SH-SY5Y (cell line): ENCODE results near the gene AP1G1.

ENCODE experiments used
- GATA2 ChIP-seq: IDR thresholded peaks from 2 replicates; pipeline ENCODE4 v1.6.1; 2011; ENCODE audit warnings: mild to moderate bottlenecking, low read depth, low read length
- GATA3 ChIP-seq: IDR thresholded peaks from 2 replicates; pipeline ENCODE4 v1.6.1; 2011; ENCODE audit warnings: low read depth, mild to moderate bottlenecking, low read length, moderate library complexity

AP1G1 gene

GRCh38 chr16:71830359-71830758 is 21.7 kb upstream of the AP1G1 start:
- TF ChIP-seq GATA3 = no peak
- no peak for TF ChIP-seq GATA2

DNA sequence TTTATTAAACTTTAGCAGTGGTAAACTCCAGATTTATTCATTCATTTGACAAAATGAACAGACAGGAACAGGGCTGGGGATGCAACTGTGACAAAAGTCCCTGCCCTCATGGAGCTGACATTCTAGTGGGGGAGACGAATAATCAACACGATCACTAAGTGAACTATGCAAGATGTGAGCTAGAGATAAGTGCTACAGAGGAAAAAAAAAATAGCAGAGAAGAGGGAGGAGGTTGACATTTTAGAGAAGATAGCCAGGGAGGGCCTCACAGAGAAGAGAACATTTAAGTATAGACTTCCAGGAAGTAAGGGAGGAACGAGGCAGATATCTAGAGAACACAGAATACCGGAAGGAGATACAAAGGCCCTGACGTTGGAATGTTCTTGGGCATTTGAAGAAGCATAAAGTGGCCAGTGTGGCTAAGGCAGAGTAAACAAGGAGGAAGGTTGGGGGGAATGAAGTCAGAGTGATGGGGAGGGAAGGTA is 17.9 kb upstream of the AP1G1 start:
- no peak for TF ChIP-seq GATA3
- TF ChIP-seq GATA2 = no peak

DNA sequence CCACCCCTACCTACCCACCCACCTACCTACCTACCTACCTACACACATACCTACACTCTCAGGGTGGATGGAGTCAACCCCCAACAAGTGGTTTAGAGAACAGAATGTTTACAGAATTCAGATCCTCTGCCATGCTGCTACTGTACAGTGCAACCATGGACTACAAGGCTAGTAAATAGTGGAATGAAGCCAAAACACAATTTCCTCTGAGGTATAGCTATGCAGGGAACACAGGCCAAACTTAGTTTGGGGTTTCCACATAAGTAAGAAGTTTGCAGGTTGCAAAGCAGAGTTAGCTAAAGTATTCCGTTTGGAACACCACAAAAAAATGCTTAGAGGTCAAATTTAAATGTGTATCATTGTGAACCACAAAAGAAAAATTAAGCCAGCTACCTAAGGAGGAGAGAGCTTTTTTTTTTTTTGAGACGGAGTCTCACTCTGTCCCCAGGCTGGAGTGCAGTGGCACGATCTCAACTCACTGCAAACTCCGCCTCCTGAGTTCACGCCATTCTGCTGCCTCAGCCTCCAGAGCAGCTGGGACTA is 2.7 kb upstream of the AP1G1 start:
- TF ChIP-seq GATA3 (no peak), GATA2 (no peak)

GRCh38 chr16:71807905-71808592 is 585 bp downstream of the AP1G1 start:
- TF ChIP-seq GATA3 = no peak
- TF ChIP-seq GATA2 = no peak

- TF ChIP-seq GATA2 (no peak), GATA3 (no peak)
Measured at GRCh38 chr16:71803305-71803690, 5.3 kb downstream of the AP1G1 start.

DNA sequence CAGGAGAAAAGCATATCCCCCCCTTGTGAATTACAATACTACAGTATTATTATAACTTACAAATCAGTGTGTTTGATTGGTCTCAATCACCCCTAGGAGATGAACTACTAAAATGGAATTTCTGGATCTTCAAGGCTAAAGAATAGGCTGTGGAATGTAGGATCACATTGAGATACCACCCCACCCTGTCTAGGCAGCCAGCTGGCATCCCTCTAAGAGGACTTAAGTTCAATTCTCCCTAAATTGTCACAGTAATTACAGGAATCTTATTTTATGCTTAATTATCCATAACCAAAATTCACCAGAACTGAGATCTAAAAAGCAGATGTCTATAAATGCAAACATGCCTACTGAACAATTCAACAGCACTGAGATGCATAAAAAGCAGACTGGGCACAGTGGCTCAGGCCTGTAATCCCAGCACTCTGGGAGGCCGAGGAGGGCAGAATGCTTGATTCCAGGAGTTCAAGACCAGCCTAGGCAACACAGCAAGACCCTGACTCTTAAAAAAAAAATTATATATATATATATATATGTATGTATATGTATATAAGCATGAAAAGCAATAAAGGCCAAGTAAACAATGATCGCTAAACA is 12.0 kb downstream of the AP1G1 start:
- no peak for TF ChIP-seq GATA2

DNA sequence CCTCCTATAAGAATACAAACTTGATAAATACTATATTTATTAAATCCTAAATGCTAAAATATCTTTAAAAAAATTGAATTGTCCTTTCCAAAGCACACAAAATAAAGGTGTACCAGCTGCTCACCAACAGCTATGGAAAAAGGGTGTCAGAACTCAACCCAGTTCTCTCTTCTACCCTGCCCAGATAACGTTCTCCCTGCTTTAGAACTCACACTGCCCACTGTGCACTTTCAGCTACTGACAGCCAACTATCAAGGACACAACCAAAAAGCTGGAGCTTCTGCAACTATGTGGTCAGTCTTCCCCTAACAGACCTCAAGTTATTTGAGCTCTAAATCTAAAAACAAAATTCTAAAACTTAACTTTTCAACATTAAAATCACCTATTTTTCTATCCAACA is 13.7 kb downstream of the AP1G1 start:
- no peak for TF ChIP-seq GATA3
- TF ChIP-seq GATA2 = no peak

- TF ChIP-seq GATA2 (no peak), GATA3 (no peak)
Measured at GRCh38 chr16:71794018-71794417, 14.6 kb downstream of the AP1G1 start.

GRCh38 chr16:71792176-71792575 is 16.5 kb downstream of the AP1G1 start:
- no peak for TF ChIP-seq GATA2

- TF ChIP-seq GATA2 (no peak), GATA3 (no peak)
Measured at GRCh38 chr16:71789136-71789535, 19.5 kb downstream of the AP1G1 start.

DNA sequence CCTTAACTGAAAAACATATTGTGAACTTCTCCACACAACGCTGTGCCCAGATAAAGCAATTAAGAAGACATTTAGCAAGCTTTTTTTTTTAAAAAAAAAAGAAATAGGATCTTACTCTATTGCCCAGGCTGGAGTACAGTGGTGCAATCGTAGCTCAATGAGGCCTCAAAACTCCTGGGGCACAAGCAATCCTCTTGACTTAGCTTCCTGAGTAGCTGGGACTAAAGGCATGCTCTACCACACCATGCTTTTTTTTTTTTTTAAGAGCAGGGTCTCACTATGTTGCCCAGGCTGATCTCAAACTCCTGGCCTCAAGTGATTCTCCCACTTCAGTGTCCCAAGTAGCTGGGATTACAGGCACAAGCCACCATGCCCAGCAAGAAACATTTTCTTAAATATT is 20.1 kb downstream of the AP1G1 start:
- TF ChIP-seq GATA2 (no peak), GATA3 (no peak)

DNA sequence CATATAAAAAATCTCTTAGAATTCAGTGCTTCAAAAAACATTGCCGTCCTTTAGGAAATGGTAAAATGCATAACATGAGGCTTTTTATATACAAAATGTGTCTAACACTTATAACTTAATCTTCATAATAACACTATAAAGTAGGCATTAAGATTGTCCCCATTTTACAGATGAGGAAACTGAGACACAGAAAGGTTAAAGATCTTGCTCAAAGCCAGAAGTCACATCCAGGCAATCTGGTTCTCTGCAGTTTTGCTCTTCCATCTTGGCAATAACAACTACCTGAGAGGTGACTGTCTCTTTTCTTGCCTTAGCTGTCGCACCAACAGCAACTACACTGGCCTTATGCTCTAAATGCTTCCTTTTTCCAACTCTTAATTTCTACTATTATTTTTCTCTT is 24.5 kb downstream of the AP1G1 start:
- TF ChIP-seq GATA2 (no peak), GATA3 (no peak)

- TF ChIP-seq GATA2 (no peak), GATA3 (no peak)
Measured at GRCh38 chr16:71781741-71782140, 26.9 kb downstream of the AP1G1 start.

DNA sequence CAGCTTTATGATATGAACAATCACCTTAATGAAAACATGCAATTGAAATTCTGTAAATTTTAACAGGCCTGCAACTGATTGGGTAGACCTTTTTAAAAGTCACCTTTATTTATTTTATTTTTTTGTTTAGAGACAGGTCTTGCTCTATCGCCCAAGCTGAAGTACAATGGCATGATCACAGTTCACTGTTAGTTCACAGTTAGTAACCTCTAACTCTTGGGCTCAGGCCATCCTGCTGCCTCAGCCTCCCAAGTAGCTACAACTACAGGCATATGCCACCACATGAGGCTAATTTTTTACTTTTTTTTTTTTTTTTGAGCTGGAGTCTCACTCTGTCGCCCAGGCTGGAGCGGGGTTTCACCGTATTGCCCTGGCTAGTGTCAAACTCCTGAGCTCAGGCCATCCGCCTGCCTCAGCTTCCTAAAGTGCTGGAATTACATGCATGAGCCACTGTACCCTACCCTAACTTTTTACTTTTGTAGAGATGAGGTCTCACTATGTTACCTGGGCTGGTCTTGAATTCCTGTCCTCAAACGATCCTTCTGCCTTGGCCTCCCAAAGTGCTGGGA is 28.0 kb downstream of the AP1G1 start:
- no peak for TF ChIP-seq GATA2
- no peak for TF ChIP-seq GATA3

- TF ChIP-seq GATA3 (no peak), GATA2 (no peak)
Measured at GRCh38 chr16:71778780-71779179, 29.9 kb downstream of the AP1G1 start.

DNA sequence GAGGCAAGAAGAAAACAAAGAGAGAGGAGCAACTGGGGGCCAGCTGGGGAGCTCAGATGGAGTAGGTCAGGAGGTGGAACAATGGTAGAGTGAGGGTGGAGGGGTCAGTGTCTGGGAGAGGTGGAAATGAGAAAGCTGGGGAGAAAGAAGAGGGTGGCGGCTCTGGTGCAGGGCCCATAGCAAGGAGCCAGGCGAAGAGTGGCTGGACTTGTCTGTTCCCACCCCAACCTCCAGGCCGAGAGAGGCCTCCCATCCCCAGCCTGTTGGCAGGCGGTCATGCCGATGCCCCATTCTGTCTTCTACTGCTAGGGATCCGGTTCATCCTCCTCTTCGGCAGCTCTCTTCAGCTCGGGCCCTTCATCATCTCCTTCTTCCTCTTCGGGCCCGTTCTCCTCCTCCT is 31.3 kb downstream of the AP1G1 start:
- TF ChIP-seq GATA2 (no peak), GATA3 (no peak)
